Stimulated activated CD4-positive, alpha-beta T cell treated with anti-CD3 and anti-CD28 coated beads, Interleukin-4, amount 100 ng/mL, for 1 hour (primary cell): ENCODE results near the gene MAP2K6.
"Not testable (repeated sequence)": the region's sequence is repeated elsewhere in the genome, so short reads cannot be mapped to it uniquely, and the experiment has no call there.

Source experiments
- DNase-seq: peaks from one replicate; pipeline ENCODE4 v3.0.0-alpha.2; 2020

MAP2K6 gene

DNA sequence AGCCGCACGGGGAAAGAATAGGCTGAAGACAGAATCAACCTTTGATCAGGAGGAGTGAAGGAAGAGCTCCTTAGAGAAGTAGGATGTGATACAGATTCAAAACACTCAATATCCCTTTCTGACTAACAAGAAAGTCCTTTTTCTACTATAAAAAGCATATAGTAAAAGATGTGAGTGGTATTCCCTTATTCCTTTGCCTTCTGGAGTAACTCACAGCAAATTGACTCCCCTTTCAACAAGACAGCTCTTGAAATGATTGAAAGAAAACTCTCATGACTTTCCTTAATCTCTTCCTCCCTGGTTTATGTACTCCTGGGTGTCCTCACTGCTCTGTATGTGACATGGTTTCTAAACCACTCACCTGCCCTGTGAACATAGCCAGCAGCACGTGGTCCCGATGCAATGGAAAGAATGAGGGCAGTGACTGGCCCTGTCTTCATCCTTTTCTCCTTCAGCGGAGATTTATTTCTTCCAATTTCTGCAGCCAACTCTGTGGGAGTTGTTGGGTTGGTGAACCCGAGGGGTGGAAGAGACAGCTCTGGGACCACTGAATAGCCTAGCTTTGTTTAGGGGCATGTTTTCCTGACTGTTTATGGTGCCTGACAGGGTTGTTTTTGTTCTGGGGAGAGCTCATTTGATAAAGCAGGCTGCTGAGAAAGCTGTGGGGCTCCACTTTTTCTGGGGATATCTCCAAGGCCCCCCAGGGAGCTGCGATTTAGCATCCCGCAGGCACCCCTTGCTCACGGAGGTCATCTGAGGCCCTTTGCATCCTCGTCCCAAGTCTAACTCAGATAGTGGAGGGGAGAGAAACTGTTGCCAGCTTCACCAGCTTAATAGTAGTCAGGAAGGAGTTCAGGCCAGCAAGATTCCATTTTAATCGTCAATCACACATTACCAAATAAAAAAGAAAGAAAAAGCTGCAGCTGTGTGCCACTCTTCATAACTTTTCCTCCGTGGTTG lies 46.7 kb downstream of the MAP2K6 start:
- no peak for DNase-seq

DNA sequence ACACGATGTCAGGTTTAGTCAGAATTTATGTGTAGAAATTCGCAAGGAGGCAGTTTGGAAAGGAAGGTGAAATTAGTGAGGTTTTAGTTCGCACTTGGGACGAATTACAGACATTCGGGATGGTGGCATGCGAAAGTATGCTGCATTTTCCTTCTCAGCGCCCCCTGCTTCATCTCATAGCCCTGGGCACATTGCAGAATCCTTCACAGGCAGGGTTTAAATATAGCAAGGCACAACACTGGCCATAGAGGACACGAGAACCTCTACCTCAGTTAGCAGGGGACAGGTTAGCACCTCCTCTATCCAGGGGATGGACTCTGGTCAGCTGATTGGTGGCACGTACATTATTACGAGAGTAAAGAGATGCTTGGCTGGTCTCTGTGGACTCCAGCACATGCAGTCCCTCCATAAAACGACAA lies 47.5 kb downstream of the MAP2K6 start:
- no peak for DNase-seq

DNA sequence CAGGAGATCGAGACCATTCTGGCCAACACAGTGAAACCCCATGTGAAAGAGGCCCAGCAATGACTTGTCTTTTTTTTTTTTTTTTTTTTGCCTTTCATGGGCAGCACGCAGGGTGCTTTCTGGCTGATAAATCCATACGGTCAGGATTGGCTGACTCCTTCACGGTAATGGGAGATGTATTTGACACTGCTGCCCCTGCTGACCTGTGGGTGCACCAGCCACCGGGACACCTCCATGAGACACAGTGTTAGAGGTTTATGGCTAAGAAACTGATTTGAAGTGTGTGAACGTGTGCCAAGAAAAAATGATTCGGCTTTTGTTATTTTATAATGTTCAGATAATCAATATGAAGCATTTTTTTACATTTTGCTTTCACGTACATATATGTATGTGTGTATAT lies 48.4 kb downstream of the MAP2K6 start:
- DNase-seq = no peak

DNA sequence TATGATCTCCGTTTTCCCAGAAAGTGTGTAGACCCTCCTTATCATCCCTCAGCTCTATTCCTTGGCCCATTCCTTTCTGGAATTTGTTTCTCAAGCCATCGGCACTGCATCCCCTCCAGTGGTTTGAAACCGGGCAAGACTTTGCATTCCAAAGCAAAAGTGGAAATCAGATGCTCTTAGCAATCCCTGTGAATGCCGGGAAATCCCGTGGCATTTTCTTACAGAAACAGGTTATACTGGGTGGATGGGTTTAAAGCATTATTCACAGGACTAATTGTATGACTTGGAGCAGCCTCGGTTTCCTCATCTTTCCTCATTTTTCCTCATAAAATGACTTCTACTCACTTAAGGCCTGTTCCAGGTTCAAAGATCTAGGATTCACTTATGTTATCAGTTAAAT lies 52.0 kb downstream of the MAP2K6 start:
- no peak for DNase-seq

DNA sequence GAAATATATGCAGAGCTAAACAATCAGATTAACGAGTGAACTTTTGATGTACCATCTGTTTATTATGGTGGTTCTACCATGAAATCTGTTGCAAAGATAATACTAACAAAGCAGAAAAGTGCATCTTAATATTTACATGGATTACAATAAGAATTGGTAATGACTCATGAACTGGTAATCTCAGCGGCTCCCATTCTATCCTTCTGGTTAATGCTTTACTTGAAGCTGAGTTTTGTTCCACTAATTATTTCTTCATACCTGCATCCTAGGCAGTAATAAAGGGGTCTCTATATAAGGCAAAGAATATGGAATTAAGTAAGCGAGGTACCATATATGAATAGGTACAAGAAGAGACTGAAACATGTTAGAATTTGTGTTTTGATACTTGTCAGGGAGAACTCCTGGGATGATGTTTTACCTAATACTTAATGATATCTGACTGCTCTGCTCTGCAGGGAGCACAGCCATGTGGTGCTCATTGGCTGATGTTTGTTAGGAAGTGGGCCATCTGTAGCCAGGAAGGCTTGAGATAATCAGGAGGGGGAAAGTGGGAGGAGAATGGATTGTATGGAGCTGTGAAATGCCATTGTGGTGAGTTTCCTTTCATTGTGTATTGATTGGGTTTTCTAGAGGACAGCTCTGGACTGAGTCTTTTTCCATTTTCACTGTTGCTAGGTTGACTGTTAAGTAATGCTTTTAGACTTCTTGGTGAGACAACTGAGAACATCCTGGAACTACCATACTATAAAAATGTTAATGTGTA lies 52.6 kb downstream of the MAP2K6 start:
- DNase-seq = no peak

DNA sequence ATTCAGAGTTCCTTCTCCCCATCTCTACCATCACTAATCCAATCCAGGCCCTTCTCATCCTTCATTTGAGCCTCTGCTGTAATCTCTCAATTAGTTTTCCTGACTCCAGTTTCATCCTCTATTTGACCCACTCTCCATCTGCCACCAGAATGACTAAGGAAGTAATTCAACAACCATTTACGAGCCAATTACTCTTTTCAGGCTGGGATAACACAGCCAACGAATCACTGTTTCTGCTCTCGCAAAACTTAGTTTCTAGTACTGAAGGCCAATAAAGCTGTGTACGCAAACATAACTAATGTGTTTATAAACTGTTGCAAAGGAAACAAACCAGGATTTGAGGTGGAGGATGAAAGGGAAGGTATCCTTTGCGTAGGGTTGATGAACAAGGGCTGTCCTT lies 53.7 kb downstream of the MAP2K6 start:
- no peak for DNase-seq

DNA sequence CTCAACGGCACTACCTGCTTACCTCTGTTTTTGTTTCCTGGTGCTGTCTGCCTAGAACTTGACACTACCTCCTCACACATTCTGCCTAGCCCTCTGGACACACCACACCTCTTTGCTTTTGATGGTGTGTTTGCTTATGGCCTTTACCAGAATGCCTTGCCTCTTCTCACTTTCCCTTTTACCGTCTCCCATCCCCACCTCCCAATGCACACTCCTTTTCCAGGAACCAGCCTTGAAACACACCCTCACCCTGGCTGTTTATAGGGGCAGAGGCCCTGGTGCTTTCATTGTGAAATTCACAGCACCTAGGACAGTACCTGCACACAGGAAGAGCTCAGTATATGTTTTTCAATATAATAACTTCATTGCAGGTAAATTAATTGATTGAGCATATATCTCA lies 56.2 kb downstream of the MAP2K6 start:
- DNase-seq = no peak

DNA sequence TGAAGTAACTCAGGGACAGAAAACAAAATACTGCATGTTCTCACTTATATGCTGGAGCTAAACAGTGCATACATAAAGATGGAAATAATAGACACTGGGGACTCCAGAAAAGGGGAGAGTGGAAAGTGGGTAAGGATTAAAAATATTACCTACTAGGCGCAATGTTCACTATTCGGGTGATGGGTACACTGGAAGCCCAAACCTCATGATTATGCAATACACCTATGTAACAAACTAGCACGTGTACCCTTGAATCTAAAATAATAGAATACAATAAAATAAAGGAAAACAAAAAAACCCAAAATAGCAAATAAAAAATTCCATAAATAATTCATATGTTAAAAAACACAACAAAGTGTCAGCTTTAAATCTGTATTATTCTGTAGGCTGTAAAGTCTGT lies 56.9 kb downstream of the MAP2K6 start:
- no peak for DNase-seq

DNA sequence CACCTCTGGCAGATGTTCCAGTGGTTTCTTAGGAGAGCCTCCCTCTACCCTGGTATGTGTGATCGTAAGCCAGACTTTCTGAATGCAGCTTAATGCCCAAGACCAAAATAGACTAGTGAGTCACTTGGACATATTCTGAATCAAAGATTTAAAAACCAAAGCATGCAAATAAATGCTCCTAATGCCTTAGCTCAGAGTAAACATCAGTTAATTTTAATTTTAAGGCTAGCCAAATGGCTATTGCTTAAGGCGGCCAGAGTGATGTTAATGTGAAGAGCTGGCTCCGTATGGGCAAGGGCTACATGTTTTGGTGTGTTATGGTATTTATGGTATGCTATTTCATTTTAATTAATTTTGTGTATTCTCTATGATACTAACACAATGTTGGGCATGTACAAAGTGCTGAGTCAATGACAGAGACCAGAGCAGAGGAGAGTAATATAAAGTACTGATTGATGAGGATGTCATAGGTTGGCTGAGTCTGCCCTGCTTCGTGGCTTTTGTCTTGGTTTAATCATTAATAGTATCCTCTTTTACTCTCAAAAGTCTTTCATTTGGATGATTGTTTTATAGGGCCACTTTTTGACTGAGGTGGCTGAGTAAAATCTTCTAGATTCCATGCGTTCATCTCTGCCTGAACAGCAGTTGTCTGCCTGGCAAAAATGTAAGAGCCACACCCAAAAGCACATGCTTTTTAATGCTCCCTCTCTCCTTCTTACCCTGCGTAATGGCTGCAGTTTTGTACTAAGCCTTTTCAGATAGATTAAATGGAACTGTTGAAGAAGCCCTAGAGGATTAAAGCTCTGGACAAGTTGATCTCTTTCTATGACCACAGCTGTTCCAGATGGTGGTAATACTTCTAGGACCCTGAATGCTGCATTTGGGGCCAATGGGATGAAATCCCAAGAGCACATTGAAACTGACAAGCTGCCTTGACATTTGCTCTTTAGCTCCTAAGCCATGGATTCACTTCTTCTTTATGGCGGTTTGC lies 59.6 kb downstream of the MAP2K6 start:
- DNase-seq = no peak

DNA sequence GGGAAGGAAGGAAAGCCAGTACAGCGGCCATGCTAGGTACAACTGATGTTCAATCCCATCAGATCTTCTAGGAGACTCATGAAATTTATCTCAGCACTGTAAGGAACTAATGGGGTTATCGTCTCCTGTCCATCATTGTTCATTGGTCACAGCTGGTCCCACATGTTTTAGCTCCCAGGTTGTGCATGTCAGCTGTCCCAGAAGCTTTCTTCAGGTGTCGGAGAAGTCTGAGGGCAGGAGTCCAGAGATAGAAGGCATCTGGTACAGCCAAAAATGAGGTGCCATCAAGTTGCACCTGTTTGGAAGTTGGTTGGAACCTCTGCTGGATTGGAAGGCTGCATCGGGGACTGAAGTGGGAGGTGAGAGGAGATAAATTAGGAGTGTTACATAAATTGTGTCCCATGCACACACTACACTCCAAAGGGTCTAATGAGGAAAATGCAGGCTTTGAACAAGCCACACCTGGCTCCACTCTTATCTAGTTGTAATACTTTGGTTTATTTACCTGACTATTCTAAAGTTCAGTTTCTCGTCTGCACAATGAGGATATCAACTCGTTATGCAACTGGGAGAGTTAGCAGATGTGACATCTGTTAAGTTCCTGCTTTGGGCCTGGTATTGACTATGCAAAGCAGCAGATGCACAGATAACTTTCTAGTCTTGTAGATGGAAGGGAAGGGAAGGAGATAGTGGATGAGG lies 62.9 kb downstream of the MAP2K6 start:
- DNase-seq = no peak

DNA sequence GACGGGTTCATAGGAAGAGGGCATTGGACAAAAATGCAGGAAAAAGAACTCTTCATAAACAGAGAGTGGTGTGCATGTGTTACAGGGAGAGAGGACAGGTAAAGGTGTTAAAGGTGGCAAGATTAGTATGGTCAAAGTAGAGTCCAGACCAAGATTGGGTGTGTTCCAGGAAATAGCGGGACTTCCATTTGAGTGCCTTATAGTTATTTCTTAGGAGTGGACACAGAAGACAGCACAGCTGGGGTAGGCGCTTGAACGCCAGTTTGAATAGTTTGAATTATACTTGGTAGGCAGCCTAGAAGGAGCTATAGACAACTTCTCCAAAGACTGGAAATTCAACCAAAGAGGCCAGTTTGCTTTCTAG lies 63.4 kb downstream of the MAP2K6 start:
- DNase-seq = no peak

DNA sequence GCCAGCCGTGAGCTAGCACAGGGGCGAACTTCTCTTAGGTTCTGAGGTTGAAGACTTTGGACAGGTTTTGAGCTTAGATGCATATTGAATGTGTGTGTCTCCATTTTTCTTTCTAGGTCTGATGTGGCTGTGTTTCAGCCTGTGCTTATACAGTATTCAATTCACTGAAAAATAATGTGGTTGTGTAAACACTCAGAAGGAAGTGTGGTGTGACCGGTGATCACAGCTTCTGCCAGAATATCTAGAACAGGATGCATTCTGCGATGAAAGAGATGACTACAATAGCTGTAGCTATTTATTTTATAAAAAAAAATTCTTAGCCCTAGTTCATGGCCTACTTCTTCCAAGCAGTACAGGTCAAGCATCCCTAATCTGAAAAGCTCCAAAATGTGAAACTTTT lies 64.4 kb downstream of the MAP2K6 start:
- DNase-seq = no peak

DNA sequence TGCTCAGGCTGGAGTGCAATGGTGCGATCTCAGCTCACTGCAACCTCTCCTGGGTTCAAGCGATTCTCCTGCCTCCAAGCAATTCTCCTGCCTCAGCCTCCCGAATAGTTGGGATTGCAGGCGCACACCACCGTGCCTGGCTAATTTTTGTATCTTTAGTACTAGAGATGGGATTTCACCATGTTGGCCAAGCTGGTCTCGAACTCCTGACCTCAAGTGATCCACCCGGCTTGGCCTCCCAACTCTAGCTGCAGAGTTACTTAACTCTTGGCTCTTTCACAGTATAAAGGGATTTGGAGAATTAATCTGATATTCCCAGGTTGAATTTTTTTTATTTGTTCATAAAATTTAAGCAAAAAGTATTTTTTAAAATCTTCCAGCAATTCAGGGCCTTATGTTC lies 65.3 kb downstream of the MAP2K6 start:
- DNase-seq = not testable (repeated sequence)

DNA sequence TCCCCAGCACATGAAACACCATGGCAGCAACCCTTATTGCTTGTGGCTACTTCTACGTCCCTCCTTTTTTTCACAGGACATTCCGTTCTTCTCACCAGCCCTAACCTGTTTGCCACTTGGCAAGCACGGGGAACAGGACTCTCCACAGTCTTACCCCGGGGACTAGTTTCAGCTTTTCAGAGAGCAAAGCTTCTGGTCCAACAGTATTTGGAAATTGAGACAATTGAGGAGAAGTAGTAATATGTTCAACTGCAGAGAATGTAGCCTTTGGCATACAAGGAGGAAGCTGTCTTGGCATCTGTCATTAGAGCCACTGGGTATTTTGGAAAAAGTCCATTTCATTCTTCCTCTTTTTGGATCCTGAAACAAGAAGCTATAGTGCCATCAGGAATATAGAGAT lies 65.7 kb downstream of the MAP2K6 start:
- DNase-seq = no peak

DNA sequence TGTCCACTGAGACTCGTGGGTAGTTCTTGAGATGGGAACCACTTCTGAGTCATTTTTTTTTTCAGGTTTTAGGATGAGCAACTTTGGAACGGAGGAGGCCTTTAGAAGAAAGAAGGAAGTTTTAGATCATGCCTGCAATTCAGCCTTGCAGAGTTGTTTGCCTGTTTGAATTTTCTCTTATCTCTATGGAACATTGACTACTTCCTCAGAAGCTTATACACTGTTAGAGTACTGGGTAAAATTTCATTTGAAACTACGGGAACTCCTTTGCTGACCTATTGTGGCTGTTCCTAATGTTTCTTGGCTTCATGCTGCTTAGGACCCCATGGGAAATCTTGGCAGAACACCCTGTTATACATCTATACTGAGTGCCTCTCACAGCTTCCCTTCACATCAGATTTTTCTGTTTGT lies 70.8 kb downstream of the MAP2K6 start:
- no peak for DNase-seq

DNA sequence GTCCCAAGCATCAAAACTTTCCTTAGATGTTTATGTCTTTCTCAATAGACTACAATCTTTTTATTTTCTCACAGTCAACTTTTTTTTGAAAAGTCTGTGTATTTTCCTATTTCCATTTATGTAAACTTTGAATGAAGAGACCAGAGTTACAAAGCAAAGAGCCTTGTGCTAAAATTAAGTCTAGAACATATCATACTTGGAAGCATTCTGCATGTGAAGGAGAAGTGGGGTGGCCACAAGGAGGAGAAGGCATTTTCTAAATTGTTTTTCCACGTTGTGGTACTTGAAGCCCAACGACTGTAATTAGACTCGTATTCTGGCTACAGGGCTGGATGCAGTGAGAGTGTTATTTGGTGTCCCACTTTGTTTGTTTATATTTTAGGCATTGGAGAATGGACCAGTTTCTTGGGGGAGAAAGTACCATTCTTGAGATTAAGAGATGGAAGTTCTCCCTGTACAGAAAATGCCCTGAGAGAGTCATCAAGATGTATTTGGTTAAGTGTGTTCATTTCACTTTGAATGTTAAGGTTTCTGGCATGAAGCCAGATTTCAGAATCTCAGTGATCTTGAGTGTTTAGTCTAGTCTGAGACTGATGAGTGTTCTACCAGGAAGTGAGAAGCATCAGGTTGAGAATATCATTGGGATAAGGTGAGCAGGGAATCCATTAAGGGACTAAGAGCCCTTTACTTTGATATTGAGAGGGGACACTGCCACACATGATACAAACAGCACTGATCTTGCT lies 71.6 kb downstream of the MAP2K6 start:
- no peak for DNase-seq

DNA sequence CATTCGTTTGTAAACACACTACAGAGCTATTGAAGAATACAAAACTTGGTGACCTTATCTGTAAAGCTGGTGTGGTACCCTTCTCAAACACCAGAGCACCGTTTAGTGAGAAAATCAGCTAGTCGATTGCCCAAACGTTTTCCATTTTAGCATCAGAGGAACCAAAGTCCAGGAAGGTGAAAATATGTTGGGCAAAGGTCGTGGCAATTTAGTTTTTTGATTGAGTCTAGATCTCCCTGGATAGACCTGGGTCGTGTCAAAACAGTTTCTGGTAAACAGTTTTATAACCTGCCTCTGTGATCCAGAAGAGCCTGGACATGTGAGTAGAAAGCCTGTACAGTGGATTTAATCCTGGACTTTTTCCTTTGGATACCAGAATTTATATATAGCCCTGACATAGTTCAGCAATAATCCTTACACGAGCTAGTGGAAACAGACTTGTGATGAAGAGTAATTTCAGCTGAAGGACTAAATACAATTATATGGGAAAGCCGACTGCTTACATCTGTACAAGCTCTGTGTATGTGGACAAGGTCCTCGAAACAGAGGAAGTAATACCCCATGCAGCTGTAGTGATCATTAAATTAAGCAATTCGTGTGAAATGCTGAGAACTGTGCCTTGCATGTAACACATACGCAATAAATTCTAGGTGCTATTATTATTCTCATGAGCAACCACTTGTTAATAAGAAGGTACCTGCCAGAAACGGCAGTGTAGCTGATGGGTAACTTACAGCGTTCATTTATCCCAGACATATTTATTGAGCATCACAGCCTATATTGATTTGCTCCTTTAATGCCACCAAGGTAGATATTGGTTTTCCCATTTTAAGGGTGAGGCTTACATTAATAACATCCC lies 72.5 kb downstream of the MAP2K6 start:
- no peak for DNase-seq

DNA sequence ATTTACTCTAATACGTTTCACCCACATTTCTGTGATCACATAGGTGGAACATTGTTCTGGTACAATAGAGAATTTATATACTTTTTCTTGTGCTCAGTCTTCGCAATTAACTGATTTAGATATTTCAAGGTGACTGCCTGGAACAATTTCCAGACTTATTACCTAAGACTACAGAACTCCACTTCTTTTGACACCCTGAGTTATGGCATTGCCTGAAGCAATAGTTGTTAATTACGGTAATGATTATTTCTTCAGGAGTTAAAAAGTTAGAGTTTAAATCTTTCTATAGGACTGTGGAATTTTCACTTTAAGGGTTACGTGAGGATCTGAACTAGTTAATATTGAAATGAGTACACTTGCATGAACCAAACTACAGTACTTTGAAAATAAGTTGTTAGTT lies 74.8 kb downstream of the MAP2K6 start:
- no peak for DNase-seq

DNA sequence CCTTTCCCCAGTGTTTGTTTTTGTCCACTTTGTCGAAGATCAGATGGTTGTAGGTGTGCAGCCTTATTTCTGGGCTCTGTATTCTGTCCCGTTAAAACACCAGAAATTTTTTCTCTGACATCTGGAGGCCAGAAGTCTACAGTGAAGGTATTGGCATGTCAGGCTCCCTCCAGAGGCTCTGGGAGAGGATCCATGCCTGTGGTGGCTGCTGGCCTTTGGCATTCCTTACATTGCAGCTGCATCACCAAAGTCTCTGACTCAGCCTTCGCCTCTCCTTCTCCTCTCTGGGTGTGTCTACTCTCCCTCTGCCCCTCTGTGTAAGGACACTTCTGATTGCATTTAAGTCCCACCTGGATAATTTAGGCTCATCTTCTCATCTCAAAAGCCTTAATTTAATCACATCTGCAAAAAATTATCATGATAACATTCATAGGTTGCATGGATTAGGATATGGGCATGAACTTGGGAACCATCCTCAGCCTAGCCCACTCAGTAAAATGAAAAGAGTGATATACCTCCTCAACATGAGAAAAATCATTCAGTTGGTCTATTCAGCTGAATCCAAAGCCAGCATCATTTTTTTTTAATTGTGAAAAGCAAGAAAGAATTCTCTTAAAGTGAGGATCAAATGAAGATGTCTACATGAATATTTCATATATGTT lies 78.0 kb downstream of the MAP2K6 start:
- DNase-seq = no peak

DNA sequence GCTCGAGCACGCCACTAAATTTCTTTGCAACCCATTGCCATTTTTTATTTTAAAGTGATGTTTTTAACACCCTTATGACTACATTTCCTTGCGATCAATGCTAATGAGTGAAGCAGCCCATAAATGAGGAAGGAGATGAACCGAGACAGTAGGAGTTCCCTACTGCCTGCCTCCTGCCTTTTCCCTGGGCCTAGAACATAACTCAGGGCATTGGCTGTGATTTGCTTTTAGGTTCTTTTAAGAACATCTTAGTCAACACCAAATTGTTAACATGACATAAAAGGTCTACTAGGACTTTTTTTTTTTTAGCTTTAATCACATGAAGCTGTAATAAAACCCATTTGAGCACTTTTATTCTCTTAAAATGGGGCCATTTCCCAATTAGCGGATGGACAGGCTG lies 81.3 kb downstream of the MAP2K6 start:
- DNase-seq = no peak
